ENCODE data around the gene CCM2L. TPM values are rescaled to one million over a fixed set of nuclear protein-coding genes. Genes with fewer than 3 reads are reported as not detected.
"Not testable (repeated sequence)": the region's sequence is repeated elsewhere in the genome, so short reads cannot be mapped to it uniquely, and the experiment has no call there.

The CCM2L gene
- total and polyA plus RNA-seq, 12 donors = 4.9 to 26.8 (median 7.9) TPM

- ATAC-seq = no peak
Measured at GRCh38 chr20:32033316-32033715, 23.1 kb downstream of the CCM2L start.

GRCh38 chr20:32033721-32034120, 23.5 kb downstream of the CCM2L start:
- WGBS, 2 donors = 83 to 92% methylated on average over 3 of the region's 3 CpGs
- intact Hi-C loops (cut with DNase I) = loop anchor here in 9 of 10 donors (2.0 to 10.0 kb wide), 10 partner anchors 61 to 491 kb away; partner anchors contain the start of gene PDRG1 (in 4 of the 9)
- Histone ChIP-seq H3K4me1 (peaks cover 3 to 63% (median 11%) of the 10 kb centered on the region in 9 donors), H3K36me3 (peaks cover 0 to 40% (median 0%) of the 10 kb centered on the region in 9 donors), H3K27ac (peak overlapping the region in 2 of 10 donors; percentile 29 to 66), H3K27me3 (peaks cover 0 to 46% (median 17%) of the 10 kb centered on the region in 7 donors)
- ATAC-seq, H3K9me3 ChIP-seq, DNase-seq, H3K4me3 ChIP-seq: not testable (repeated sequence)

More at GRCh38 chr20:32033316-32033715, 23.1 kb downstream of the CCM2L start:
- DNase-seq = no peak
- intact Hi-C loops (cut with DNase I) = loop anchor here in 9 of 10 donors (5.0 to 10.0 kb wide), 9 partner anchors 61 to 491 kb away; partner anchors contain the start of gene PDRG1 (in 3 of the 9)
- no peak for TF ChIP-seq CTCF (IDR thresholded peaks at IDR 0.05)
- Histone ChIP-seq H3K36me3 (peaks cover 0 to 44% (median 0%) of the 10 kb centered on the region in 9 donors), H3K4me1 (peaks cover 3 to 62% (median 11%) of the 10 kb centered on the region in 9 donors), H3K27me3 (peaks cover 0 to 42% (median 17%) of the 10 kb centered on the region in 7 donors), H3K4me3 (no peak overlapping the region), H3K27ac (peak overlapping the region in 1 of 10 donors; percentile 66), H3K9me3 (peaks cover 0 to 4% (median 0%) of the 10 kb centered on the region in 11 donors)
- 76 to 81% methylated on average over 2 of the region's 2 CpGs for WGBS, 2 donors

GRCh38 chr20:32034581-32035425, 24.6 kb downstream of the CCM2L start:
- 46 to 50% methylated on average over 9 of the region's 9 CpGs for WGBS, 2 donors
- peaks cover 0 to 54% (median 19%) of the 10 kb centered on the region in 7 donors for H3K27me3 ChIP-seq
- TF ChIP-seq CTCF (IDR thresholded peaks at IDR 0.05) = peak in 4 of 9 donors; percentile 21 to 36 (median 29)
- H3K36me3 ChIP-seq = peaks cover 0 to 32% (median 0%) of the 10 kb centered on the region in 9 donors
- H3K4me1 ChIP-seq = peaks cover 3 to 74% (median 11%) of the 10 kb centered on the region in 9 donors
- peak overlapping the region in 2 of 10 donors; percentile 29 to 66 for H3K27ac ChIP-seq
- peaks cover 0 to 4% (median 0%) of the 10 kb centered on the region in 11 donors for H3K9me3 ChIP-seq
- no peak overlapping the region for H3K4me3 ChIP-seq
- intact Hi-C loops (cut with DNase I) = loop anchor here in 9 of 10 donors (2.0 to 10.0 kb wide), 10 partner anchors 60 to 490 kb away; partner anchors contain the start of gene PDRG1 (in 4 of the 9)
- DNase-seq = no peak
- peak in 6 of 8 donors; percentile 28 to 73 (median 56) for ATAC-seq

GRCh38 chr20:32035426-32035779, 25.2 kb downstream of the CCM2L start:
- DNase-seq = no peak
- H3K4me3 ChIP-seq = no peak overlapping the region
- 83 to 87% methylated on average over 8 of the region's 8 CpGs for WGBS, 2 donors
- ATAC-seq = no peak
- intact Hi-C loops (cut with DNase I) = loop anchor here in 8 of 10 donors (2.0 to 10.0 kb wide), 6 partner anchors 59 to 489 kb away; partner anchors contain the start of gene PDRG1 (in 1 of the 8)
- H3K4me1 ChIP-seq = peaks cover 3 to 78% (median 11%) of the 10 kb centered on the region in 9 donors
- peak overlapping the region in 2 of 10 donors; percentile 29 to 66 for H3K27ac ChIP-seq
- peaks cover 0 to 54% (median 19%) of the 10 kb centered on the region in 7 donors for H3K27me3 ChIP-seq
- TF ChIP-seq CTCF (IDR thresholded peaks at IDR 0.05) = no peak
- peaks cover 0 to 4% (median 0%) of the 10 kb centered on the region in 11 donors for H3K9me3 ChIP-seq
- H3K36me3 ChIP-seq = peaks cover 0 to 26% (median 0%) of the 10 kb centered on the region in 9 donors

All from heart right ventricle (tissue), 16 donors.